SK-N-SH (cell line): Measurements from ENCODE around the gene RAD23A.

Source experiments
- ELF1 ChIP-seq: IDR thresholded peaks from 2 replicates; pipeline ENCODE4 v1.4.0; 2012
- EP300 ChIP-seq, 2 experiments: IDR thresholded peaks; 2 replicates each; pipeline versions ENCODE4 v1.4.0 to v1.6.1; 2012; ENCODE audit warnings: borderline replicate concordance in 1 of 2, low read depth in 1 of 2, low read length in 1 of 2
- EZH2phosphoT487 ChIP-seq: fragments of 200-600 bp; sonication (generic); IDR thresholded peaks from 2 replicates; pipeline ENCODE4 v1.6.1; 2017; ENCODE audit warnings: low read depth, mixed run types, mild to moderate bottlenecking, antibody characterized with exemption, moderate library complexity, borderline replicate concordance
- JUND ChIP-seq: IDR thresholded peaks from 2 replicates; pipeline ENCODE4 v1.4.0; 2012
- NFIC ChIP-seq: IDR thresholded peaks from 2 replicates; pipeline ENCODE4 v1.4.0; 2012; ENCODE audit warnings: borderline replicate concordance
- POLR2AphosphoS5 ChIP-seq: IDR thresholded peaks from 2 replicates; pipeline ENCODE4 v1.6.1; 2012; ENCODE audit warnings: low read depth, low read length
- RAD21 ChIP-seq: IDR thresholded peaks from 2 replicates; pipeline ENCODE4 v1.6.1; 2012; ENCODE audit warnings: mild to moderate bottlenecking, low read length
- SMC3 ChIP-seq: IDR thresholded peaks from 2 replicates; pipeline ENCODE4 v1.6.1; 2012; ENCODE audit warnings: low read depth, low read length, improper control_type of control experiment
- TCF12 ChIP-seq: IDR thresholded peaks from 2 replicates; pipeline ENCODE4 v1.4.0; 2012
- YY1 ChIP-seq: IDR thresholded peaks from 2 replicates; pipeline ENCODE4 v1.4.0; 2012; ENCODE audit warnings: low read depth, mild to moderate bottlenecking
- TF ChIP-seq, protein P1 (sequence below): fragments of 200-600 bp; sonication (generic); IDR thresholded peaks from 2 replicates; pipeline ENCODE4 v1.6.1; 2017; ENCODE audit warnings: antibody characterized with exemption, mild to moderate bottlenecking, moderate library complexity
- TF ChIP-seq, protein P2 (sequence below): IDR thresholded peaks from 2 replicates; pipeline ENCODE4 v1.4.0; 2012; ENCODE audit warnings: low read depth
- TF ChIP-seq, protein P3 (sequence below): fragments of 150-350 bp; IDR thresholded peaks from 2 replicates; pipeline ENCODE4 v1.6.1; 2017; ENCODE audit warnings: antibody characterized with exemption, low read length, low read depth, borderline replicate concordance
- TF ChIP-seq, protein P4 (sequence below): IDR thresholded peaks from 2 replicates; pipeline ENCODE4 v1.4.0; 2012; ENCODE audit warnings: low read depth, borderline replicate concordance

DNA sequence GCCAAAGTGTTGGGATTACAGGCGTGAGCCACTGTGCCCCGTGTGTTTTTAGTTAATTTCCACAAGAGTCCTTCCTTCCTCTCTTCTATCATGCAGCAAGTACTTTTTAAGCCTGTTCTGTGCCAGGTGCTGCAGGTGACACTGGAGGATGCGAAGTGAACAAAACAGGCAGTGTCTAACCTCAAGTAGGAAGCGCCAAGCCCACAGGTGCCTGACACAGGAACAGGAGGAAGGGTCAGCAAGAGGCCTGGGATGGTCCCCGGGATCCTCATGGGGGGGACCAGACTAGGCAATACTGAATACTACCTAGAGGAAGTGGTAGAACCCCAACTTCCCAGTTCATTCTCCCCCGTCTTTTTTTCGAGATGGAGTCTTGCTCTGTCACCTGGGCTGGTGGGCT lies 9.1 kb upstream of the RAD23A start:
- TF ChIP-seq, protein P1, sequence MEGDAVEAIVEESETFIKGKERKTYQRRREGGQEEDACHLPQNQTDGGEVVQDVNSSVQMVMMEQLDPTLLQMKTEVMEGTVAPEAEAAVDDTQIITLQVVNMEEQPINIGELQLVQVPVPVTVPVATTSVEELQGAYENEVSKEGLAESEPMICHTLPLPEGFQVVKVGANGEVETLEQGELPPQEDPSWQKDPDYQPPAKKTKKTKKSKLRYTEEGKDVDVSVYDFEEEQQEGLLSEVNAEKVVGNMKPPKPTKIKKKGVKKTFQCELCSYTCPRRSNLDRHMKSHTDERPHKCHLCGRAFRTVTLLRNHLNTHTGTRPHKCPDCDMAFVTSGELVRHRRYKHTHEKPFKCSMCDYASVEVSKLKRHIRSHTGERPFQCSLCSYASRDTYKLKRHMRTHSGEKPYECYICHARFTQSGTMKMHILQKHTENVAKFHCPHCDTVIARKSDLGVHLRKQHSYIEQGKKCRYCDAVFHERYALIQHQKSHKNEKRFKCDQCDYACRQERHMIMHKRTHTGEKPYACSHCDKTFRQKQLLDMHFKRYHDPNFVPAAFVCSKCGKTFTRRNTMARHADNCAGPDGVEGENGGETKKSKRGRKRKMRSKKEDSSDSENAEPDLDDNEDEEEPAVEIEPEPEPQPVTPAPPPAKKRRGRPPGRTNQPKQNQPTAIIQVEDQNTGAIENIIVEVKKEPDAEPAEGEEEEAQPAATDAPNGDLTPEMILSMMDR: no peak
- TF ChIP-seq YY1 (no peak), EP300 (IDR thresholded peaks at IDR 0.05; ENCODE audit: borderline replicate concordance in 1 of 2, low read depth in 1 of 2, low read length in 1 of 2) (no peak), NFIC (no peak), JUND (no peak), POLR2AphosphoS5 (no peak), ELF1 (no peak), SMC3 (no peak), RAD21 (no peak), TCF12 (no peak), EZH2phosphoT487 (no peak)
- TF ChIP-seq, protein P2, sequence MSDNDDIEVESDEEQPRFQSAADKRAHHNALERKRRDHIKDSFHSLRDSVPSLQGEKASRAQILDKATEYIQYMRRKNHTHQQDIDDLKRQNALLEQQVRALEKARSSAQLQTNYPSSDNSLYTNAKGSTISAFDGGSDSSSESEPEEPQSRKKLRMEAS: no peak
- TF ChIP-seq, protein P3, sequence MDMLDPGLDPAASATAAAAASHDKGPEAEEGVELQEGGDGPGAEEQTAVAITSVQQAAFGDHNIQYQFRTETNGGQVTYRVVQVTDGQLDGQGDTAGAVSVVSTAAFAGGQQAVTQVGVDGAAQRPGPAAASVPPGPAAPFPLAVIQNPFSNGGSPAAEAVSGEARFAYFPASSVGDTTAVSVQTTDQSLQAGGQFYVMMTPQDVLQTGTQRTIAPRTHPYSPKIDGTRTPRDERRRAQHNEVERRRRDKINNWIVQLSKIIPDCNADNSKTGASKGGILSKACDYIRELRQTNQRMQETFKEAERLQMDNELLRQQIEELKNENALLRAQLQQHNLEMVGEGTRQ: no peak
- TF ChIP-seq, protein P4, sequence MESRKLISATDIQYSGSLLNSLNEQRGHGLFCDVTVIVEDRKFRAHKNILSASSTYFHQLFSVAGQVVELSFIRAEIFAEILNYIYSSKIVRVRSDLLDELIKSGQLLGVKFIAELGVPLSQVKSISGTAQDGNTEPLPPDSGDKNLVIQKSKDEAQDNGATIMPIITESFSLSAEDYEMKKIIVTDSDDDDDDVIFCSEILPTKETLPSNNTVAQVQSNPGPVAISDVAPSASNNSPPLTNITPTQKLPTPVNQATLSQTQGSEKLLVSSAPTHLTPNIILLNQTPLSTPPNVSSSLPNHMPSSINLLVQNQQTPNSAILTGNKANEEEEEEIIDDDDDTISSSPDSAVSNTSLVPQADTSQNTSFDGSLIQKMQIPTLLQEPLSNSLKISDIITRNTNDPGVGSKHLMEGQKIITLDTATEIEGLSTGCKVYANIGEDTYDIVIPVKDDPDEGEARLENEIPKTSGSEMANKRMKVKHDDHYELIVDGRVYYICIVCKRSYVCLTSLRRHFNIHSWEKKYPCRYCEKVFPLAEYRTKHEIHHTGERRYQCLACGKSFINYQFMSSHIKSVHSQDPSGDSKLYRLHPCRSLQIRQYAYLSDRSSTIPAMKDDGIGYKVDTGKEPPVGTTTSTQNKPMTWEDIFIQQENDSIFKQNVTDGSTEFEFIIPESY: no peak
